Measurements from ENCODE around the gene THADA.

DNA sequence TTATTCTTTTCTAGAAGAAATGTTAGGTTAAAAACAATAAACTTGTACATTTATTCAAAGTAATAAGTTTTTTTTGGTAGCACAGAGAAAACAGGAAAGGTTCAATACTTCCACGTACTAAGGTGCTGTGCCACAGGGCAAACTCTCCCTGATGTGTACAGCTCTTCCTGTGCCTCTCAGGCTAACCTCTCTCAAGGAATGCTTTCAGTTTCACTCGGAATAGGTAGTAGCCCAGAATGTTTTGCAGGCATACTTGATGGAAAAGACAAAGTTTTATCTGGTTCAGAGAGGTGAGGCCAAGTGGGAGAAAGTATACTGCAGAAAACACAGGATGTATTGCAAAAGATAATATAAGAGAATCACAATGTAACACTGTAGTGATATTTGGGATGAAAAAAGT lies 198.4 kb downstream of the THADA start:
- TF ChIP-seq, protein P1, sequence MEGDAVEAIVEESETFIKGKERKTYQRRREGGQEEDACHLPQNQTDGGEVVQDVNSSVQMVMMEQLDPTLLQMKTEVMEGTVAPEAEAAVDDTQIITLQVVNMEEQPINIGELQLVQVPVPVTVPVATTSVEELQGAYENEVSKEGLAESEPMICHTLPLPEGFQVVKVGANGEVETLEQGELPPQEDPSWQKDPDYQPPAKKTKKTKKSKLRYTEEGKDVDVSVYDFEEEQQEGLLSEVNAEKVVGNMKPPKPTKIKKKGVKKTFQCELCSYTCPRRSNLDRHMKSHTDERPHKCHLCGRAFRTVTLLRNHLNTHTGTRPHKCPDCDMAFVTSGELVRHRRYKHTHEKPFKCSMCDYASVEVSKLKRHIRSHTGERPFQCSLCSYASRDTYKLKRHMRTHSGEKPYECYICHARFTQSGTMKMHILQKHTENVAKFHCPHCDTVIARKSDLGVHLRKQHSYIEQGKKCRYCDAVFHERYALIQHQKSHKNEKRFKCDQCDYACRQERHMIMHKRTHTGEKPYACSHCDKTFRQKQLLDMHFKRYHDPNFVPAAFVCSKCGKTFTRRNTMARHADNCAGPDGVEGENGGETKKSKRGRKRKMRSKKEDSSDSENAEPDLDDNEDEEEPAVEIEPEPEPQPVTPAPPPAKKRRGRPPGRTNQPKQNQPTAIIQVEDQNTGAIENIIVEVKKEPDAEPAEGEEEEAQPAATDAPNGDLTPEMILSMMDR (optimal IDR thresholded peaks at IDR 0.05 in 1 of 3, IDR thresholded peaks at IDR 0.05 in 1 of 3, conservative IDR thresholded peaks at IDR 0.05 in 1 of 3; ENCODE audit: extremely low read depth in 1 of 3, insufficient read depth in 2 of 3, low read length in 3 of 3): no peak
- TF ChIP-seq EZH2 (IDR thresholded peaks at IDR 0.05; ENCODE audit: low read length): no peak

All from keratinocyte (primary cell).